Measurements from ENCODE around the gene CCDC68.

The CCDC68 gene

GRCh38 chr18:54961016-54961423, 1.8 kb upstream of the CCDC68 start:
- DNase-seq (ENCODE audit: low read depth in 1 of 2, low spot score in 1 of 2), result no peak

GRCh38 chr18:54960197-54960596, 936 bp upstream of the CCDC68 start:
- DNase-seq (ENCODE audit: low read depth in 1 of 2, low spot score in 1 of 2), result no peak

- no peak for DNase-seq (ENCODE audit: low read depth in 1 of 2, low spot score in 1 of 2)
These were observed 1.3 kb downstream of the CCDC68 start for GRCh38 chr18:54957996-54958395.

- no peak for DNase-seq (ENCODE audit: low read depth in 1 of 2, low spot score in 1 of 2)
These were observed 1.9 kb downstream of the CCDC68 start for GRCh38 chr18:54957296-54957832.

DNA sequence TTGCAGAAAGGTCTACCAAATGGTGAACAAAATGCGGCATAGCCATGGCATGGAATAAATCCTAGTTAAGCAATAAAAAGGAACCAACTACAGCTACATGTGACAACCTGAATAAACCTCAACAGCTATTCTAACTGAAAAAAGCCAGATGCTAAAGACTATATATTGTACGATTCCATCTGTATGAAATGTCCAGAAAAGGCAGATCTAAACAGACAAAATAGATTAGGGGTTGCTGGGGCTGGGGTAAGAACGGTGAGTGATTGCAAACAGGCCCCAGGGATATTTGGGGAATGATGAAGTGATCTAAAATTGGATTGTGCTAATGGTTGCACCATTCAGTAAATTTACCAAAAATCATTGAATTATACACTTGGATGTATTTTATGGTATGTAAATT, 2.8 kb downstream of the CCDC68 start:
- no peak for DNase-seq (ENCODE audit: low read depth in 1 of 2, low spot score in 1 of 2)

- DNase-seq (ENCODE audit: low read depth in 1 of 2, low spot score in 1 of 2), result no peak
These were observed 7.2 kb downstream of the CCDC68 start for GRCh38 chr18:54952026-54952425.

GRCh38 chr18:54950221-54950620, 9.0 kb downstream of the CCDC68 start:
- DNase-seq (ENCODE audit: low read depth in 1 of 2, low spot score in 1 of 2), result no peak

GRCh38 chr18:54949588-54949987, 9.7 kb downstream of the CCDC68 start:
- no peak for DNase-seq (ENCODE audit: low read depth in 1 of 2, low spot score in 1 of 2)

DNA sequence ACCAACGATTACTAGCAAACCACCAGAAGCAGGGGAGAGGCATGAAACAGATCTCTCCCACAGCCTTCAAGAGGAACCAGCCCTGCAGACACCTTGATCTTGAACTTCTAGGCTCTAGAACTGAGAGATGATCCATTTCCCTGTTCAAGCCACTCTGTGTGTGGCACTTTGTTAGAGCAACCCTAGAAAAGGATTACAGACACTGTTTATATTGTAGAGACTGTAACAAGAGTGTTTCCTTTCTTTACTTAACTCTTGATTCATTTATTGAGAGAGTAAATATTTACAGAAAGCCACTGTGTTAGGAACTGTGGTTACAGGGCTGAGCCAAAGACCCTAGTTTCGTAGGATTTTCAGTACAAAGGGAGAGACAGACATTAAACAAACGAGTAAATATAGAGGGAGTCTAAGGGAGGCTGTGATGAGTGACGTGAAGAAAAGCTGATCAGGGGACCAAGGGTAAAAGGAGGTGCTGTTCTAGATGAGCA, 10.9 kb downstream of the CCDC68 start:
- no peak for DNase-seq (ENCODE audit: low read depth in 1 of 2, low spot score in 1 of 2)

GRCh38 chr18:54947091-54947490, 12.2 kb downstream of the CCDC68 start:
- DNase-seq (ENCODE audit: low read depth in 1 of 2, low spot score in 1 of 2), result no peak

DNA sequence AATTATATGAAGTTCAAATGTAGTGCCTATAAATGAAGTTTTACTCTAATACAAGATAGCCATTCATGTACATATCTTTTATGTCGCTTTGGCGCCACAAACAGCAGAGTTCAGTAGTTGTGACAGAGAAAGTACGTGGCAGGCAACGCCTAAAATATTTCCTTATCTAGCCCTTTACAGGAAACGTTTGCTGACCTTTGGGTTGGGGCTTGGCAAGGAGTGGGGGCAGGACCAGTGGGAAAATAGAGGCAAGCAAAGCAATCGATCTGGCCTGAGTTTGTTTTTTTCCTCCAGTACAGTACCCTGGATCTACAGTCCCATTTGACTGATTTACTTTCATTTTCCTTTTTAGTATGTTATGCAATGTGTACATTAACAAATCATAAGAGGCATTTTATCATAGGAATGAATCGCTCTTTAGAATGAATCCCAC, 13.1 kb downstream of the CCDC68 start:
- DNase-seq (ENCODE audit: low read depth in 1 of 2, low spot score in 1 of 2), result no peak

GRCh38 chr18:54945576-54946125, 13.6 kb downstream of the CCDC68 start:
- DNase-seq (ENCODE audit: low read depth in 1 of 2, low spot score in 1 of 2), result no peak

DNA sequence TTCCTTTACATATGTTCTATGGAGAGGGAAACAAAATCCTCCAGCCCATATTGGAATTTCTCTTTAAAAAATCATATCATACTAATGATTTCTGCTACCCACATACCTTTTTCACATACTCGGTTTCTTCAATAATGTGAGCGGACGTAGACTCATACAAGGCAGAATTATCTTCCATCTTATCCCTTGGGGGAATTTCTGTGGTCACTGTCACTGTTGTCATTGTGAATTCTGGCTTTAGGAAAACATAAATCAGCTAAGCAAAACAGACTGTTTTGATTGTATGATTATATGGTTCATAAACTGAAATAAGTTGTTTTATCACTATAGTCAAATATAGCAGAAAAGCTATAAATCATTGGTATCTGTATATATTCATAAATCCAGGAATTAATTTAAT, 16.7 kb downstream of the CCDC68 start:
- DNase-seq (ENCODE audit: low read depth in 1 of 2, low spot score in 1 of 2), result no peak

DNA sequence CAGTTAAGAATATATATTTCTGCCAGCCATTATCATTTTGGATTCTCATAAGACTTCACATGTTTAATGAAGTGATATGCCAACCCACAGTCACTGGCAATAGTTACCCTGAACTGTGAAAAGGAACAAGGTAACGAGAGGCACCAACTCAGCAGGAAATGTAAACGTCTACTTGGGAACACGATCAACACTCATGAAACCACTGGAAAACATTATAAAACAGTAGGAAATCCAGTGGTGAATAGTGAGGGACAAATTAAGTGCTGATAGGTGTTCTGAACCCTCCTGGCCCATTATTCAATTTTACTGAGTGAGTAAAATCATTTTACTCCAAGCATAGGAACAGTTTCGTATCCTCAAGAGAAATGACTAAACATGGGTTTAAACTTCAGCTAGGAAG, 17.1 kb downstream of the CCDC68 start:
- DNase-seq (ENCODE audit: low read depth in 1 of 2, low spot score in 1 of 2), result no peak

GRCh38 chr18:54939361-54939917, 19.8 kb downstream of the CCDC68 start:
- no peak for DNase-seq (ENCODE audit: low read depth in 1 of 2, low spot score in 1 of 2)

GRCh38 chr18:54938506-54938905, 20.8 kb downstream of the CCDC68 start:
- no peak for DNase-seq (ENCODE audit: low read depth in 1 of 2, low spot score in 1 of 2)

- DNase-seq (ENCODE audit: low read depth in 1 of 2, low spot score in 1 of 2), result no peak
These were observed 26.8 kb downstream of the CCDC68 start for GRCh38 chr18:54932472-54932871.

- no peak for DNase-seq (ENCODE audit: low read depth in 1 of 2, low spot score in 1 of 2)
These were observed 28.1 kb downstream of the CCDC68 start for GRCh38 chr18:54931152-54931551.

GRCh38 chr18:54928236-54928635, 31.0 kb downstream of the CCDC68 start:
- no peak for DNase-seq (ENCODE audit: low read depth in 1 of 2, low spot score in 1 of 2)

DNA sequence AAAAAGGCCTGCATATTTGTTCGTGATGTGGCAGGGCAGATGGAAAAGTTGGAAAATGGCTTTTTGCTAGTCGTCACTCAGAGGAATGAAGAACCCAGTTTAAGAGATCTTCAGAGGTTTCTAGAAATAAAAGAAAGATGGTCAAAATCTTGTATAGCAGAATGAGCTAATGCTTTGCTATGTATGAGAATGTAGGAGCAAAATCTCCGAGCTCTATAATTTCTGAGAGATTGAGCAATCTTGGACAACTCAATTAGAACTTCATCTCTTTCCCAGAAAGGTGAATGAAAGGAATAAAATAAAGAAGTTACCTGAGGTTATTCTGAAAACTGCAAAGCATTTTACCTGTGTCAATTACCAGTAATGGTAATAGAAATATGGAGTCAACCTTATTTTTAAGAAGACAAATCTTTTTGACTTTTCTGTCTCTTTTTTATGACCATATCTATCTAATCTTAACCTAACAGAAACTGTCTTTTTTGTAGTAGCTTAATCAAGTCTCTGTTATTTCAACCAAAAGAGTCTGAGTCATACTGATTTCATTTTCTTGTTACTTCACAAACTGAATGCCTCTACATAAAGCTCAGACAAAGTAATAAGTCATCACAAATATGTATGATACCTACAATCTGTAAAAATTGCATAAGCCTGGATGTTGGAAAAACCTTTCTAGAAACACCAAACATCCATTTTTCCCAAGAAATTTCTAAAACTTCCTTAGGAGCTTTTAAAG, 32.5 kb downstream of the CCDC68 start:
- DNase-seq (ENCODE audit: low read depth in 1 of 2, low spot score in 1 of 2), result no peak

- no peak for DNase-seq (ENCODE audit: low read depth in 1 of 2, low spot score in 1 of 2)
These were observed 34.3 kb downstream of the CCDC68 start for GRCh38 chr18:54924948-54925347.

GRCh38 chr18:54923339-54923956, 35.8 kb downstream of the CCDC68 start:
- DNase-seq (ENCODE audit: low read depth in 1 of 2, low spot score in 1 of 2), result no peak
